Renal cortical epithelial cell (primary cell): ENCODE data around the gene GRK6. TPM values are rescaled to one million over a fixed set of nuclear protein-coding genes. Genes with fewer than 3 reads are reported as not detected.

Source experiments
- DNase-seq: peaks from one replicate; pipeline ENCODE4 v3.0.0-alpha.2; 2011; ENCODE audit warnings: low read depth
- total RNA-seq: library from RNA; depleted of rRNA; stranded (reverse); fragments of >200 nt; gene quantifications from 2 replicates; pipeline ENCODE4 v1.2.3, GENCODE V29; 2014

GRK6 gene
- total RNA-seq, 1 donor from 2014 or later, result 21.3 TPM

GRCh38 chr5:177425801-177426565 is 493 bp upstream of the GRK6 start:
- DNase-seq, result peak; percentile 100

- no peak for DNase-seq
Measured at GRCh38 chr5:177427211-177427822, 841 bp downstream of the GRK6 start.

- DNase-seq, result no peak
Measured at GRCh38 chr5:177427919-177428573, 1.6 kb downstream of the GRK6 start.

GRCh38 chr5:177428574-177429217 is 2.2 kb downstream of the GRK6 start:
- DNase-seq, result no peak

- DNase-seq, result peak; percentile 41
Measured at GRCh38 chr5:177429248-177430040, 3.0 kb downstream of the GRK6 start.

- no peak for DNase-seq
Measured at GRCh38 chr5:177430140-177430951, 3.9 kb downstream of the GRK6 start.

GRCh38 chr5:177430972-177431316 is 4.5 kb downstream of the GRK6 start:
- DNase-seq, result no peak

GRCh38 chr5:177431317-177432142 is 5.1 kb downstream of the GRK6 start:
- DNase-seq, result no peak

GRCh38 chr5:177432143-177432838 is 5.8 kb downstream of the GRK6 start:
- no peak for DNase-seq

- no peak for DNase-seq
Measured at GRCh38 chr5:177432839-177433657, 6.6 kb downstream of the GRK6 start.

GRCh38 chr5:177433658-177434217 is 7.3 kb downstream of the GRK6 start:
- no peak for DNase-seq

- no peak for DNase-seq
Measured at GRCh38 chr5:177434437-177434836, 8.0 kb downstream of the GRK6 start.

GRCh38 chr5:177434942-177435738 is 8.7 kb downstream of the GRK6 start:
- no peak for DNase-seq

- DNase-seq, result no peak
Measured at GRCh38 chr5:177435847-177436536, 9.5 kb downstream of the GRK6 start.

- no peak for DNase-seq
Measured at GRCh38 chr5:177437623-177438022, 11.1 kb downstream of the GRK6 start.

GRCh38 chr5:177438468-177438867 is 12.0 kb downstream of the GRK6 start:
- no peak for DNase-seq
